GM12801 (cell line): ENCODE measurements around the gene PSAP.

Experiments used
- CTCF ChIP-seq: IDR thresholded peaks from one replicate; pipeline ENCODE4 v1.5.1; 2011; ENCODE audit warnings: control low read depth; ENCODE audit not compliant: insufficient read length; ENCODE audit errors: extremely low read depth

Gene PSAP

GRCh38 chr10:71776481-71776925, 74.5 kb downstream of the PSAP start:
- TF ChIP-seq CTCF = no peak

DNA sequence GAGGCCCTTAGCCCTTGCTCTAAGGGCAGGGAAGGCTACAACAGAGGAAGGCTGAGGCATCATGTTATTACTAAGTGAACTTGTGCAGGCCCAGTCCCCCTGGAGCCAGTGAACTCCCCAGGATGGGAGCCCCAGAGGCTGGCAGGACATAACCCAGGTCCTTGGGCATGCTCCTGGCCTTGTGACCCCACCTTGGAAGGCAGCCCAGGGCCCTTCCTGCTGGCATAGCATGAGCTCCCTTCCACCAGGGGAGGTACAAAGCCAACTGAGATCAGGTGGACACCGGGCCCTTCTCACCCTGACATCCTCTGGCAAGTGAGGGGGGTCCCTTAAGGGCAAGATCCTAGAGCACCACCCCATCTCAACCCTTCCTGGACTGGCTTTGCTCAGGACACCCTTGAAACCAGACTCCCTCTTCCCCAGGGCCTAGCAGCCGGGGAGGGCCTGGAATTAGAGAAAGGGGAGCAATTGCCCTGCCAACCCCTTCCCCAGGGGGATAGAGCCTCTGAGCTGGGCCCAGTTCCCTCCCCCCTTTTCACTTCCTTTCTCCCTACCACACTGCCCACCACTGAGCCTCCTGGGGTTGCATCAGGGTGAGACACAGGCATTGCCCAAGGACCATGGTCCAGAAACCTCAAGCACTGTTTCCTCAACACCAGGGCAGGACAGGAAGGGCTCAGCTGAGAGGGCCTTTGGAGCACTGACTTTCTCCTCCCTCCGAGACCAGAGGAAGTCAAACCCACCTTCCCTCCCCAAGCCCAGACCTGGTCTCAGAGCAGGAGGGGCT, 75.9 kb downstream of the PSAP start:
- TF ChIP-seq CTCF = no peak

GRCh38 chr10:71773221-71773971, 77.7 kb downstream of the PSAP start, which contains the start of gene VSIR:
TSS of gene VSIR (minus strand) at chr10:71773520. CDS start at chr10:71773439, 81 bp downstream.
- TF ChIP-seq CTCF = no peak

- TF ChIP-seq CTCF = no peak
Measured at GRCh38 chr10:71772832-71773220, 78.2 kb downstream of the PSAP start.

- no peak for TF ChIP-seq CTCF
Measured at GRCh38 chr10:71771821-71772617, 79.0 kb downstream of the PSAP start.

GRCh38 chr10:71771204-71771603, 79.8 kb downstream of the PSAP start:
- TF ChIP-seq CTCF = no peak

DNA sequence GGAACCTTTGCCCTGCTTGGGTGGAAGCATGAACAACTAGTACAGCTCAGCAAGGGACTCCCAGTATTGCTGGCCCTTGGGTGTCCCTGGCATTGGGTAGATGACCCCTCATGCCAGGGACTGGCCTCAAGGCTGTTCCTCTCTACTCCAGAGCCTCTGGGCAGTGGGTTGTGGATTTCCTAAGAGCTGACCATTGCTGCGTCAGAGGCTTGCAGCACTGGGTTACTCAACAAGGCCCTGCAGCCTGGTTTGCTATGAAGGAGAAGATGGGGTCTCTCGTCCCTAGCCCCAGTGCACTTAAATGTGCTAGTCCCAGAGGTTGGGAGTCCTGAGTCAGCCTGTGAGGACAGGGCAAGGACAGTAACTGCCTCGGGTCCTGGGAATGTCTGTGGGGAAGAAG, 80.3 kb downstream of the PSAP start:
- no peak for TF ChIP-seq CTCF
